Lower lobe of right lung (tissue), 2 donors: ENCODE data around the gene CUL2. TPM values are rescaled to one million over a fixed set of nuclear protein-coding genes. Genes with fewer than 3 reads are reported as not detected.

Experiments
- ATAC-seq, 2 donors: fragments of 200-7000 bp; cut with Tn5 transposase; one replicate each; pipeline ENCODE4 v1.9.1; 2020 to 2022; ENCODE audit warnings: mild to moderate bottlenecking in 2 of 2, moderate library complexity in 2 of 2
- DNase-seq: peaks from one replicate; pipeline ENCODE4 v3.0.0-alpha.2; 2020
- H3K27ac ChIP-seq: fragments of 200-600 bp; one replicate; pipeline ENCODE4 v1.8.0; 2022
- H3K27me3 ChIP-seq: fragments of 200-600 bp; one replicate; pipeline ENCODE4 v1.8.0; 2022; ENCODE audit warnings: low read depth
- H3K36me3 ChIP-seq: fragments of 200-600 bp; one replicate; pipeline ENCODE4 v1.8.0; 2022; ENCODE audit warnings: mild to moderate bottlenecking
- H3K4me1 ChIP-seq: fragments of 200-600 bp; one replicate; pipeline ENCODE4 v1.8.0; 2022
- H3K4me3 ChIP-seq: fragments of 200-600 bp; one replicate; pipeline ENCODE4 v1.8.0; 2022; ENCODE audit warnings: mild to moderate bottlenecking
- H3K9me3 ChIP-seq: fragments of 200-600 bp; one replicate; pipeline ENCODE4 v1.8.0; 2022
- CTCF ChIP-seq: fragments of 200-600 bp; IDR thresholded peaks from one replicate; pipeline ENCODE4 v1.8.0; 2022; ENCODE audit warnings: antibody characterized with exemption, mild to moderate bottlenecking
- intact Hi-C: fragments of 100-400 bp; cut with DNase I; formaldehyde crosslinking; loops from one replicate; pipeline ENCODE4 v1.11.0; 2022
- total RNA-seq: library from RNA; stranded (reverse); fragmentation: NEBNext Ultra II Directional; extraction: Animal tissue kit (Norgen Biotek cat#: 25700); gene quantifications from one replicate; pipeline ENCODE4 v1.2.1, GENCODE V29; 2021
- donor health status: DM: no; HTN: yes; CAD: no; lungs with severe emphysema.

Gene CUL2
- total RNA-seq, 1 donor from 2014 or later: 36.4 TPM

GRCh38 chr10:34969171-34969570, 121.0 kb downstream of the CUL2 start:
- H3K27ac ChIP-seq: no peak overlapping the region
- H3K36me3 ChIP-seq: no peaks in the 10 kb centered on the region
- ATAC-seq (no peak), DNase-seq (no peak)
- H3K4me1 ChIP-seq: peaks cover 11% of the 10 kb centered on the region
- no peak for TF ChIP-seq CTCF
- H3K9me3 ChIP-seq: no peaks in the 10 kb centered on the region
- no peaks in the 10 kb centered on the region for H3K27me3 ChIP-seq
- intact Hi-C loops: no loop called here
- H3K4me3 ChIP-seq: no peak overlapping the region

GRCh38 chr10:34967335-34967880, 122.7 kb downstream of the CUL2 start:
- DNase-seq: no peak
- intact Hi-C loops: no loop called here
- Histone ChIP-seq H3K9me3 (no peaks in the 10 kb centered on the region), H3K4me1 (peaks cover 11% of the 10 kb centered on the region), H3K27ac (peak overlapping the region; percentile 4), H3K27me3 (no peaks in the 10 kb centered on the region), H3K4me3 (no peak overlapping the region), H3K36me3 (no peaks in the 10 kb centered on the region)
- ATAC-seq: peak; percentile 42 to 56
- TF ChIP-seq CTCF: no peak

- Histone ChIP-seq H3K4me1 (peaks cover 11% of the 10 kb centered on the region), H3K36me3 (no peaks in the 10 kb centered on the region), H3K27ac (no peak overlapping the region), H3K27me3 (no peaks in the 10 kb centered on the region), H3K4me3 (no peak overlapping the region), H3K9me3 (no peaks in the 10 kb centered on the region)
- DNase-seq (no peak), ATAC-seq (no peak)
- intact Hi-C loops: no loop called here
- TF ChIP-seq CTCF: no peak
Measured at GRCh38 chr10:34966451-34966850, 123.7 kb downstream of the CUL2 start.

GRCh38 chr10:34966040-34966439, 124.1 kb downstream of the CUL2 start:
- Histone ChIP-seq H3K27me3 (no peaks in the 10 kb centered on the region), H3K36me3 (no peaks in the 10 kb centered on the region), H3K4me3 (no peak overlapping the region), H3K4me1 (peaks cover 11% of the 10 kb centered on the region), H3K9me3 (no peaks in the 10 kb centered on the region), H3K27ac (no peak overlapping the region)
- intact Hi-C loops: no loop called here
- ATAC-seq: peak in 1 of 2 donors; percentile 29
- no peak for DNase-seq
- TF ChIP-seq CTCF: no peak

- ATAC-seq (no peak), DNase-seq (no peak)
- intact Hi-C loops: no loop called here
- no peaks in the 10 kb centered on the region for H3K27me3 ChIP-seq
- H3K36me3 ChIP-seq: no peaks in the 10 kb centered on the region
- no peak overlapping the region for H3K27ac ChIP-seq
- peaks cover 11% of the 10 kb centered on the region for H3K4me1 ChIP-seq
- H3K9me3 ChIP-seq: no peaks in the 10 kb centered on the region
- no peak overlapping the region for H3K4me3 ChIP-seq
- no peak for TF ChIP-seq CTCF
Measured at GRCh38 chr10:34964166-34964800, 125.9 kb downstream of the CUL2 start.
